Measurements from ENCODE around the gene GPHN. TPM values are rescaled to one million over a fixed set of nuclear protein-coding genes. Genes with fewer than 3 reads are reported as not detected.

GPHN gene
- total RNA-seq, 2 donors from 2014 or later, result 14.0 to 35.8 TPM

DNA sequence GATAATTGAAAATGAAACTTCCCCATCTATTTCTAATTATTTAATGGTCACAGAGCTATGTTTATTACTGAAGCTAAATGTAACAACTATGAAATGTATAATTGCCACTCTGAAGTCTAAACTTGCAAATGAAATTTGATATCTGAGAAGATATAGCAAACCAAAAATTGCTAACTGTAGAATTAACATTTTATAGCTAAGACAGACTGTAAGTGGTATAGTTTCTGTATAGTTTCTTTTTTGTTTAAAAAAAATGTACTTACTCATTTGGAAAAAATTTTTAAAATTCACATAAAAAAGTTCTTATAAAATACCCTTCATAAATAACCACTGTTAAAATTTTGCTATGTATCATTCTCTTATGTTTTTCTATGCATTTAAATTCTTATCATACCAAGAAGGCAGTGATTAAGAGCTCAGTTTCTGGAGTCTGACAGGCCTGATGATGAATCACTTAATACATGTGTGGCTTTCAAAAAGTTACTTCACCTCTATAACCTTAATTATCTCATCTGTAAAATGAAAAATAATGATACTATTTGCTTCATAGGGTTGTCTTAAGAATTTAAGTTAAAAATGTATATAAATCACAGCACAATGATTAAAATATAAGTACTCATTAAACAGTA lies 466.6 kb downstream of the GPHN start:
- ATAC-seq, result no peak
- no peak for DNase-seq (ENCODE audit: low spot score in 2 of 2)
- Mint-ChIP-seq H3K36me3 (no peaks in the 10 kb centered on the region), H3K9me3 (no peaks in the 10 kb centered on the region), H3K27ac (no peak overlapping the region)

DNA sequence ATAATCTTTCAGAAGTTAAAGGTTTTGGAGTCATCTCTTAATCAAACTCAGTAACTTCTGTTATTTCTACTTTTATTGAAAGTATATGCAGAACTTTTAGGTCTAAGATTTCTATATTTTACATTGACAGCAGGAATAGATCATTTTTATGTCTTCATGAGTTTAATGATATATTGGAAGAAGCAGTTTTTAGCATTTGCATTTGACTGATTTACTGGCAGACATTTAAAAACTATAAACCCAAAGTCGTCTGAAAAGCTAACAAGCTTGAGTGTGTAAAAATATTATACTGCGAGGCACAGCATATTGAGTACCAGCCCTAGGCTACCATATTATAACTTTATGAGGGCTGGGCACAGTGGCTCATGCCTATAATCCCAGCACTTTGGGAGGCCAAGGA lies 467.3 kb downstream of the GPHN start:
- DNase-seq (ENCODE audit: low spot score in 2 of 2) (no peak), ATAC-seq (no peak)
- Mint-ChIP-seq H3K27ac (no peak overlapping the region), H3K36me3 (no peaks in the 10 kb centered on the region), H3K9me3 (no peaks in the 10 kb centered on the region)

DNA sequence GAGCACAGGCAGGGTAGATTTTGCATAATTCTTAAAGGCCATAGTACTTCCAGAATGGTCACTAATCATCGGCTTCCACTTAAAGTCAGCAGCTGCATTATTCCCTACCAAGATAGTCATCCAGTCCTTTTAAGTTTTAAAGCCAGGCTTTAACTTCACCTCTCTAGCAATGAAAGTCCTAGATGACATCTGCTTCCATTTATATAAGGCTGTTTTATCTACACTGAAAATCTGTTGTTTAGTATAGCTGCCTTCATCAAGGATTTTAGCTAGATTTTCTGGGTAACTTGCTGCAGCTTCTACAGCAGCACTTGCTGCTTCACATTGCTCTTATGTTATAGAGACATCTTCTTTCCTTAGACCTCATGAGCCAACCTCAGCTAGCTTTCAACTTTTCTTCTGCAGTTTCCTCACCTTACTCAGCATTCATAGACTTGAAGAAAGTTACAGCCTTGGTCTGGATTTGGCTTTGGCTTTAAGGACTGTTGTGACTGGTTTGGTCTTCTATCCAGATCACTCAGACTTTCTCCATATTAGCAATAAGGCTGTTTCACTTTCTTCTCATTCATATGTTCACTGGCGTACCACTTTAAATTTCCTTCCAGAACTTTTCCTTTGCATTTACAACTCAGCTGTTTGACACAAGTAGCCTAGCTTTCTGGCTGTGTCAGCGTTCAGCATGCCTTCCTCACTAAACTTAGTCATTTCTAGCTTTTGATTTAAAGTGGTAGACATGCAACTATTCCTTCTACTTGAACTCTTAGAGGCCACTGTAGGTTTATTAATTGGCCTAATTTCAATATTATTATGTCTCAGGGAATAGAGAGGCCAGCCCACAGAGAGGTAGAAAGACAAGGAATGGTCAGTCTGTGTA lies 471.4 kb downstream of the GPHN start:
- Mint-ChIP-seq H3K9me3 (no peaks in the 10 kb centered on the region), H3K27ac (no peak overlapping the region), H3K36me3 (no peaks in the 10 kb centered on the region)
- peak in 1 of 2 donors; percentile 94 for ATAC-seq
- DNase-seq (ENCODE audit: low spot score in 2 of 2), result peak in 1 of 2 donors; percentile 3

DNA sequence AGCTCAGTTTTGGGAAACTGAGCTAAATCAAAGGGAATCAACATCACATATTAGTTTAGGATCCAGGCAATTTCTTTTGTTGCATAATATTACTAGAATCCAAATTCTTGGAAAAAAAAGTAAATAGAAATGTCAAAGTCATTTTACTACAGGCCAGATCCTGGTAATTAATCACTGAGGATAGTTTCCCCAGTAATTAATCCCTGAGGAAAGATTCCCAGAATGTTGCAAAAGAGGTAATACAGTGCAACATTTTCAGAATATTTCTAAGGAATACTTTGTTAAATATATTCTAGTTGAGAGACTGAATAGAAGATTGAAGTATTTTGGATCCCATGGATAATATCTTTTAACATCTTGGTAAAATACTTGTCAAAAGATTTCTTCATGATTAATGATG lies 474.3 kb downstream of the GPHN start:
- no peak for DNase-seq (ENCODE audit: low spot score in 2 of 2)
- Mint-ChIP-seq H3K36me3 (peaks cover 0 to 6% of the 10 kb centered on the region in 2 donors), H3K27ac (no peak overlapping the region), H3K9me3 (no peaks in the 10 kb centered on the region)
- ATAC-seq, result no peak

DNA sequence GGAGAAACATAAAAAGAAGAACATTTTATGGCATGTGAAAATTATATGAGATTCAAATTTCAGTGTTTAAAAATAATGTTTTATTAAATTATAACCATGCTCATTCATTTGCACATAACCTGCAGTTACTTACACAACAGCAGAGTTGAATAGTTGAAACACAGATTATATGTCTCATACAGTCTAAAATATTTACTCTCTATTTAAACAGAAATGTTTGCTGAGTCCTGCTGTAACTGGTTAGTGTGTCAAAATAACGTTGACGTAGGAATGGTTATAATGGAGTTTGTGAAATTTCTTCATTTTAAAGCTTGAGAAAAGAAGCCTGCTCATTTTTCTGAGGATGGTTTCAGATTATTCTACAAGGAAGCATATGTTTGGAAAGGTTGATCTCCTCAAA lies 484.8 kb downstream of the GPHN start:
- Mint-ChIP-seq H3K36me3 (no peaks in the 10 kb centered on the region), H3K9me3 (no peaks in the 10 kb centered on the region), H3K27ac (no peak overlapping the region)
- no peak for ATAC-seq
- DNase-seq (ENCODE audit: low spot score in 2 of 2), result no peak

DNA sequence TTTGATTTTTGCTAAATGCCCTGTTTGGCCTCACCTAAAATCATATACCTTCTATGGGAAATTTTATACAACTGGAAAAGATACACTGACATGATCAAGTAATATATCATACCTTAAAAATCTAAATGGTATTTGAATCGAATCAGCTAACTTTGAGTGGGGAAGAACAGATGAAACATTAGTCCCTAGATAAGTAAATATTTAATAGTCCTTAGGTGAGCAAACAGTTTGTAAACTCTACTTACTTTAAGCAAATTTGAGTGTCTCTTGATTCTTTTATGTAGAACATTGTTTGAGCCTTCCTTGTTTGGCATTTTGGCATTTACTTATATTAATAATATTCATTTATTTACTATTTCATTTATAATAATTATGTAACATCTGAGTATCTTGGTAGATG lies 485.6 kb downstream of the GPHN start:
- Mint-ChIP-seq H3K9me3 (no peaks in the 10 kb centered on the region), H3K27ac (no peak overlapping the region), H3K36me3 (no peaks in the 10 kb centered on the region)
- ATAC-seq, result no peak
- DNase-seq (ENCODE audit: low spot score in 2 of 2), result no peak

DNA sequence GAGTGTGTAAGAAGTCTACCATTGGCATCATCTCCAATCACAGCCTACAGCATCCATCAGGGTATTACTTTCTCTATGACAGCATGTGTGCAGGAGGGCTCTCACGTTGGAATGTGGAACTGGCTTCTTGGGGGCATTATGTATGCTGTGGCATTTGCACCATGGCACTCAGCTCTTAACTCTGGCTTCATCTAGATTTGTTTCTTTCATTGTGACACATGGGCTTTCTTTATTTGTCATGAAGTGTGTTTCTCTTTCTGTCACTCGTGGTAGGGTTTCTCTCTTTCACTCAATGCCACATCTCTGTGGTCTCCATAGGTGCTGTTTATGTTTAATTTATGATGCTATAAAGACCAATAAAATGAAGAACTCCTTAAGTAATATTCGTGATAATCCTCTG lies 490.1 kb downstream of the GPHN start:
- no peaks in the 10 kb centered on the region for H3K36me3 Mint-ChIP-seq
- H3K9me3 Mint-ChIP-seq, result no peaks in the 10 kb centered on the region
- H3K27ac Mint-ChIP-seq, result no peak overlapping the region
- DNase-seq (ENCODE audit: low spot score in 2 of 2) (peak in 1 of 2 donors; percentile 28), ATAC-seq (peak; percentile 80 to 98)

DNA sequence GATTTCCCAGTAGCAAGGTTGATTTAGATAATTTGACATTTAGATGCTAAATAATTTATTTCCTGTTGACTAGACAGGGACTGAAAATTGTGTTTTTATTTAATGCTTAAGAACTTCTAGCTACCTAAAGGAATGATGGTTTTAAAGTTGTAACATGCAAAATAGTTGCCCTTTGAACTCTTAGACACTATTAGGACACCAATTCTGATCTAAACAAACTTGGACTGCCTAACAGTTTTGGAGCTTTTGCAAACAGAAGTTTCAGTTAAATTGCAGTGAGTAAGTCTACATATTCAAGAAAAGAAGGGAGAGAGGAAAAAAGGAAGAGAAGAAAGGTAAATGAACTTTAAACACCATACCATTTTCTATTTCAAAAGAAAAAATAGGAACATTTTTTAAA lies 492.0 kb downstream of the GPHN start:
- H3K9me3 Mint-ChIP-seq, result no peaks in the 10 kb centered on the region
- ATAC-seq (no peak), DNase-seq (ENCODE audit: low spot score in 2 of 2) (no peak)
- H3K36me3 Mint-ChIP-seq, result peaks cover 0 to 4% of the 10 kb centered on the region in 2 donors
- no peak overlapping the region for H3K27ac Mint-ChIP-seq

DNA sequence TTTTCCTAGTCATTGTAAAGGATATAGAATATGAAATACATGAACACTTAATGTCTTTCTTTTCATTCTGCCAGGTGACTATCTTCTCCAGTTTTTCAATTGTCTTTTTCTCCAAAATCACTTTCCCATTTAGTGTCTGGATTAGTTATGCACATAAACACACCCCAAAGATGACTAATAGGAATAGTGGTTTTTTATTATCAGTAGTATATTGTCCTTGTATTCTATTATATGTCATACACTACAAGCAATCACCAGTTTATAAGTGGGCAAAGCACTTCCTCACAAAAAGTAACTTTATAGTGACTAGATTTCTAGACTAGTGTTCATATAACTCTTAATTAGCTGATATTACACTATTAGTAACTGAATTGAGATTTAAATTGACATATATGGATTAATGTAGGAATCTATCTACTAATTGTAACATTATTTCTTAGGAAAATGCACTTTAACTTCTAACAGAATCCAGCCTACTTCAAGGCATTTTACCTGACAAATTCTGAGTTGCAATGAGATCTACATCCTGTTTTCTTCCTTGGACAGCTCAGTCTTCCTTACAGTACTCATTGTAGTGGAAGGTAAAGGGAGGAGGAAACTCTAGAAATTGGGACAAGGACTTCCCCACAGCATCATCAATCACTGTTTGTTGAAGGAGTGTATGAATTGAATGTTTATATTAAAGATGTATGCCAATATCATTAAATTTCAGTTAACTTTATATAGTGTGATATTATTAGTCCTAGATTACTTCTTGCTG lies 495.2 kb downstream of the GPHN start:
- ATAC-seq (no peak), DNase-seq (ENCODE audit: low spot score in 2 of 2) (no peak)
- no peak overlapping the region for H3K27ac Mint-ChIP-seq
- H3K36me3 Mint-ChIP-seq, result peaks cover 0 to 4% of the 10 kb centered on the region in 2 donors
- no peaks in the 10 kb centered on the region for H3K9me3 Mint-ChIP-seq

DNA sequence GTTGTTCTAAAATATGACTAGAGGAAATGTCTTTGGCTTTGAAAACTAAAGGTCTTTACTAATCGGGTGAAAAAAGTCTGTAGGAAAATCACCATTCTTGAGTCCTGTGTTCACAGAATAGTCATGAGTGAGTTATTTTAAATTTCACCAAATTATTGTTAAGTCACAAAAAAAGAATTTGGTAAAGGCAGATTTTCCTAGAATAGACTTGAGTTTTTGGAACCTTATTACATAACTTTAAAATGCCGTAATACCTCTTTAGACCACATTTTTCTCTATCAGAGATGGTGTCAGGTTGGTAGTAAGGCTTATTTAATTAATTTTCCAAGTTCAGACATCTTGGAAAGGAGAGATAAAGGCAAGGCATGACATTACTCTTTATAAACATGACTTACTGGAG lies 496.6 kb downstream of the GPHN start:
- Mint-ChIP-seq H3K27ac (no peak overlapping the region), H3K9me3 (no peaks in the 10 kb centered on the region), H3K36me3 (peaks cover 0 to 4% of the 10 kb centered on the region in 2 donors)
- no peak for ATAC-seq
- no peak for DNase-seq (ENCODE audit: low spot score in 2 of 2)

DNA sequence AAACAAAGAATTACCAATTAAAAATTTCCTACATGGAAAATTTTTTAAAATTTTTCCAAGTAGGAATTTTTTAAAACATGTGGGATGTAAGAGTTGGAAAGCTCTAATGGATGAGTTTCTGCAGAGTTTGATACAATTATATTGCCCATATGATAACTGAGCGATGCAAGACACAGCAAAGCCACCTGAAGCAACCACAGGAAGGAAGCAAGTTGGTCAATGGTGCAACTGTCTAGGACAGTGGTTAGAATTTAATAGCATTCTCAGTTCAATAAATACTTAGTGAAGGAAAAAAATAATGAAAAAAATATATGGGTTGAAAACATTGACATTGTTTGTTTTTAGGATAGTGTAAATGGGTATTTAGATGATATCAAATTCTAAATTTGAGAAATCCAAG lies 502.7 kb downstream of the GPHN start:
- no peak for ATAC-seq
- Mint-ChIP-seq H3K27ac (no peak overlapping the region), H3K36me3 (no peaks in the 10 kb centered on the region), H3K9me3 (no peaks in the 10 kb centered on the region)
- DNase-seq (ENCODE audit: low spot score in 2 of 2), result no peak

DNA sequence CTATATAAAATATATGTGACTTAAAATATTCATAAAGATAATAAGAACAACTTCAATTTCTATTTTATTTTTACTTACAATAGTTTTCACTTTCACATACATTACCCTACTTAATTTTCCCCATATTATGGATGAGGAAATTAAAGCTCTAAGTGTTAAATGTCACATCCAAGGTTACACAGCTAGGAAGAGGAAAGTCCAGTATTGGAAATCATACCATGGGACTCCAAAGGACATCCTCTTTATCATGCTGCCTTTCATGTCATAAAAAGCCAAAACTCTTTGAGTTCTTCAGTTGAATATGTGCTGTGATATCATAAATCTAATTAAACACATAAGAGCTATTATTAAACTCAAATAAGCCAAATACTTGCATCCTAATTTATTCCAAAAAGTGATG lies 508.9 kb downstream of the GPHN start:
- Mint-ChIP-seq H3K27ac (no peak overlapping the region), H3K9me3 (no peaks in the 10 kb centered on the region), H3K36me3 (no peaks in the 10 kb centered on the region)
- ATAC-seq (no peak), DNase-seq (ENCODE audit: low spot score in 2 of 2) (no peak)

DNA sequence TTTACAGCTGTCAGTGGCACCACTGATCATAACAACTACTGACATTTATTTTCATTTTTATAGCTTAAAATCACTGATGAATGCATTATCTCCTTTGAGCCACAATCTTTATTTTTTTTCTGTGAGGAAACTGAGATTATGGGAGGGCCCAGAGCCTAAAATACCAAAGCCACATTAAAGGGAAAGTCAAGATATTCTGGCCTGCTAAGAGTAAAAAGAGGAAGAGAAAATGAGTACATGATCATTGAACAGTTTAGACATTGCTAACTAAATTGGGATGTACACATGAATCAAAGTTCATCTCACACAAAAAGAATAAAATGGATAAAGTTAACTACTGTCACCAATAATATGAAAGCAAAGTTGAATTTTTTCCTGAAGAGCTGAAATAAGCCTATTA lies 510.8 kb downstream of the GPHN start:
- ATAC-seq (peak in 1 of 2 donors; percentile 55), DNase-seq (ENCODE audit: low spot score in 2 of 2) (no peak)
- no peaks in the 10 kb centered on the region for H3K36me3 Mint-ChIP-seq
- H3K27ac Mint-ChIP-seq, result no peak overlapping the region
- H3K9me3 Mint-ChIP-seq, result no peaks in the 10 kb centered on the region

DNA sequence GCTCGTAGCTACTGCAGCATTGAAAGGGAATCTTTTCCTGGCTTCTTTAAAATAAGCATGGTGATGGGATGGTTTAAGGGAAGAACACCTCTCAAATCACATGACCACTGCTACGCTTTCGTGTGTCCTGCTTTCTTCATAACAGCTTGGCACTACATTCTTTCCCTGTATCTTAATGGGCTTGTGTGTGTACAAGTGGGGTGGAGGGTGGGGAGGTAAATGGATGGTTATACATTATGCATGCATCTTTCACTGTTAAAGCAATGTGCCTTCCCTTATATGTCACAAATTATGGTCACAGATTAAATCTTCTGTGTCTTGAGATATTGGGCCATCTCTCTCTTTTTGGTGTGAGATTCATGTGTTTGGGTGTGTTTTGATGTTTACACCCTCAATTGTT lies 511.8 kb downstream of the GPHN start:
- Mint-ChIP-seq H3K27ac (peak overlapping the region in 1 of 2 donors; percentile 12), H3K9me3 (peaks cover 0 to 4% of the 10 kb centered on the region in 2 donors), H3K36me3 (peaks cover 0 to 7% of the 10 kb centered on the region in 2 donors)
- ATAC-seq (no peak), DNase-seq (ENCODE audit: low spot score in 2 of 2) (no peak)

DNA sequence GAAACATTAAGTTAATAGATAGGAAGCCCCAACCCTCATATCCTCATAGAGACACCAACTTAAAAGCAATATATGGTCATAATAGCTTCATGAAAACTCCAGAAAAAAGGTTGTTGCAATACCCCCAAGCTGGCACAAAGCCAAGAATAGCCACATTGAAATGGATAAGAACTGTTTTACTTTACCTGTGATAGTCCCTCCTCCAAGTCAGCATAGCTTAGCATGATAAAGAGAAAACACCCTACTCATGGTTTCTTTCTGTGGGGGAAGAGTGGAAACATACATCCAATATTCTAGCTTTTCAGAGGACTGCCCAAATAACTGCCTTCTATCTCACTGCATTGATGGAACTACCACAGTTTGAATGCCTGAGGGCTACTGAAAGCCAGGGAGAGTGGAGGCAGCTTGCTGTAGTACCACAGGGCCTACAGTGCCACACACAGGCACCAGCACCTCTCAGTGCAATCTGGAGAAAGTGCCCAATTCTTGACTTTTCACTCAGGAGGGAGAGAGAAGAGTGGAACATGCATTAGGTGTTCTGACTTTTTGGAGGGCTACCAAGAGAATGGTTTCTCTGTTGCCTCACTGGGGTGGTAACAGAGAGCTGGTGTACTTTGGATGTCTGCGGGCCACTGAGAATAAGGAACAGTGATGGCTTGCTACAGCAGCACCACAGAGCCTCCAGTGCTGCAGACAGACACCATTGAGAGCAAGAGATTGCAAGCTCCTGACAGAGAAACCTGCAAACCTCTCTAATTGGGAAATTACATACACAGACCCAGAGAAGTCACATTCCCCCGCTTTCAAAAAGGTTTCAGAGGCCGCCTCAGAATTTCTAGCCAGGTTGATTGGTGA lies 524.2 kb downstream of the GPHN start:
- Mint-ChIP-seq H3K9me3 (peaks cover 8 to 14% of the 10 kb centered on the region in 2 donors), H3K36me3 (peaks cover 8 to 12% of the 10 kb centered on the region in 2 donors), H3K27ac (no peak overlapping the region)
- no peak for DNase-seq (ENCODE audit: low spot score in 2 of 2)
- ATAC-seq, result no peak

DNA sequence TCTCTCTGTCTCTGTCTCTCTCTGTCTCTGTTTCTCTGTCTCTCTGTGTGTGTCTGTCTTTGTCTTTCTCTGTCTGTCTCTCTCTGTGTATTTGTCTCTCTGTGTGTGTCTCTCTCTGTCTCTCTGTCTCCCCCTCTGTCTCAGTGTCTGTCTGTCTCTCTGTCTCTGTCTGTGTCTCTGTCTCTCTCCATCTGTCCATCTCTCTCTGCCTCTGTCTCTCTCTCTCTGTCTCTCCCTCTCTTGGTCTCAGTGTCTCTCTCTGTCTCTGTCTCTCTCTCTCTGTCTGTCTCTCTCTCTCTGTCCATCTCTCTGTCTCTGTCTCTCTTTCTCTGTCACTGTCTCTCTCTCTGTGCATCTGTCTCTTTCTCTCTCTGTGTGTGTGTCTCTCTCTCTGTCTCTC lies 537.5 kb downstream of the GPHN start:
- Mint-ChIP-seq H3K27ac (peak overlapping the region; percentile 12 to 13), H3K9me3 (peaks cover 4 to 9% of the 10 kb centered on the region in 2 donors), H3K36me3 (peaks cover 9 to 15% of the 10 kb centered on the region in 2 donors)
- ATAC-seq (no peak), DNase-seq (ENCODE audit: low spot score in 2 of 2) (no peak)
